ENCODE results near the gene CAP1. TPM values are rescaled to one million over a fixed set of nuclear protein-coding genes. Genes with fewer than 3 reads are reported as not detected.

The CAP1 gene
- total and polyA plus RNA-seq, 7 donors: 177 to 412 (median 234) TPM

GRCh38 chr1:40047769-40048168, 7.2 kb downstream of the CAP1 start:
- H3K4me1 ChIP-seq: peaks cover 0 to 97% (median 75%) of the 10 kb centered on the region in 4 donors
- H3K36me3 ChIP-seq: no peaks in the 10 kb centered on the region
- 86 to 90% methylated on average over 5 of the region's 5 CpGs for WGBS, 2 donors
- peak overlapping the region in 3 of 4 donors; percentile 30 to 75 (median 74) for H3K27ac ChIP-seq
- TF ChIP-seq POLR2AphosphoS5 (IDR thresholded peaks at IDR 0.05): no peak
- no peak for TF ChIP-seq EP300 (IDR thresholded peaks at IDR 0.05)
- TF ChIP-seq, protein P1, sequence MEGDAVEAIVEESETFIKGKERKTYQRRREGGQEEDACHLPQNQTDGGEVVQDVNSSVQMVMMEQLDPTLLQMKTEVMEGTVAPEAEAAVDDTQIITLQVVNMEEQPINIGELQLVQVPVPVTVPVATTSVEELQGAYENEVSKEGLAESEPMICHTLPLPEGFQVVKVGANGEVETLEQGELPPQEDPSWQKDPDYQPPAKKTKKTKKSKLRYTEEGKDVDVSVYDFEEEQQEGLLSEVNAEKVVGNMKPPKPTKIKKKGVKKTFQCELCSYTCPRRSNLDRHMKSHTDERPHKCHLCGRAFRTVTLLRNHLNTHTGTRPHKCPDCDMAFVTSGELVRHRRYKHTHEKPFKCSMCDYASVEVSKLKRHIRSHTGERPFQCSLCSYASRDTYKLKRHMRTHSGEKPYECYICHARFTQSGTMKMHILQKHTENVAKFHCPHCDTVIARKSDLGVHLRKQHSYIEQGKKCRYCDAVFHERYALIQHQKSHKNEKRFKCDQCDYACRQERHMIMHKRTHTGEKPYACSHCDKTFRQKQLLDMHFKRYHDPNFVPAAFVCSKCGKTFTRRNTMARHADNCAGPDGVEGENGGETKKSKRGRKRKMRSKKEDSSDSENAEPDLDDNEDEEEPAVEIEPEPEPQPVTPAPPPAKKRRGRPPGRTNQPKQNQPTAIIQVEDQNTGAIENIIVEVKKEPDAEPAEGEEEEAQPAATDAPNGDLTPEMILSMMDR (IDR thresholded peaks at IDR 0.05): no peak
- no peak for TF ChIP-seq POLR2A (IDR thresholded peaks at IDR 0.05)
- H3K27me3 ChIP-seq: no peaks in the 10 kb centered on the region
- intact Hi-C loops (cut with DNase I): no loop called here
- H3K4me3 ChIP-seq: no peak overlapping the region
- H3K9me3 ChIP-seq: no peaks in the 10 kb centered on the region
- no peak for DNase-seq

DNA sequence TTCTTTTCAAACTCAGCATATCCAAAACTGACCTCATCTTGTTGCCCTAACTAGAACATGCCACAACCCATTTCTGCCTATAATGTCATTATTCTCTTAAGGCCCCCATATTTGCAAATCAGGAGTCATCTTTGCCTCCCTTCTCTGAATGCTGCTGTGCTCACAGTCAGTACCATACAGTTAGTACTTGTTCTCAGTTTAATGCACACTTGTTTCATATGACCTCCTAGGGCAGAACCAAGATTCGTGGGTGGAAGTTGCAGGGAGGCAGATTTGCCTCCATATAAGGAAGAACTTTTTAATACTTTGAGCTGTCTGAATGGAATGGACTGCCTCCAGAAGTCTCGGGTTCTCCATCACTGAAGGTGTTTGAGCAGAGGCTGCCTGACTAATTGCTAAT, 9.2 kb downstream of the CAP1 start:
- H3K4me3 ChIP-seq: no peak overlapping the region
- intact Hi-C loops (cut with DNase I): no loop called here
- 45 to 68% methylated on average over 2 of the region's 2 CpGs for WGBS, 2 donors
- H3K4me1 ChIP-seq: peaks cover 0 to 96% (median 74%) of the 10 kb centered on the region in 4 donors
- no peaks in the 10 kb centered on the region for H3K9me3 ChIP-seq
- no peak for DNase-seq
- no peaks in the 10 kb centered on the region for H3K36me3 ChIP-seq
- no peaks in the 10 kb centered on the region for H3K27me3 ChIP-seq
- TF ChIP-seq EP300 (IDR thresholded peaks at IDR 0.05) (no peak), POLR2A (IDR thresholded peaks at IDR 0.05) (no peak), POLR2AphosphoS5 (IDR thresholded peaks at IDR 0.05) (no peak)
- TF ChIP-seq, protein P1 (IDR thresholded peaks at IDR 0.05): no peak
- peak overlapping the region; percentile 46 to 75 (median 70) for H3K27ac ChIP-seq

DNA sequence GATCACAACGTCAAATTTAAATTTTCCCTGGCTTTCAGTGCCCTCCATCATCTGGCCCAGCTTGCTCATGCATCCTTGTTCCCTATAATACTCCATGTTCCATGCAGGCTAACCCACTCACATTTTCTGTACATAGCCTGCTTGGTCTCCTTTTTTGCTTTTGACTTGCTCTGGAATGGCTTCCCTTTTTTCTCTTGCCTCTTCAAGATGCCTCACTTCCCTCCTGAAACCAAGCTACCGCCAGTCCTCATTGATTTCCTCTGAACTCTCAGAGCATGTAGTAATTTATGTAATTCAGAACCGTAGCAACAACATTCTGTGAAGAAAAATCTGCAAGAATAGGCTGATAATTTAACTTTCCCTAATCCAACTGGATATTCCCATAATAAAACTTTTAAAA, 10.3 kb downstream of the CAP1 start:
- Histone ChIP-seq H3K4me1 (peaks cover 0 to 94% (median 70%) of the 10 kb centered on the region in 4 donors), H3K4me3 (no peak overlapping the region), H3K36me3 (no peaks in the 10 kb centered on the region), H3K27me3 (no peaks in the 10 kb centered on the region), H3K27ac (peak overlapping the region in 3 of 4 donors; percentile 10 to 75 (median 74)), H3K9me3 (no peaks in the 10 kb centered on the region)
- DNase-seq: no peak
- WGBS, 2 donors: 56 to 84% methylated on average over 3 of the region's 3 CpGs
- TF ChIP-seq POLR2A (IDR thresholded peaks at IDR 0.05) (no peak), EP300 (IDR thresholded peaks at IDR 0.05) (no peak), POLR2AphosphoS5 (IDR thresholded peaks at IDR 0.05) (no peak)
- TF ChIP-seq, protein P1 (IDR thresholded peaks at IDR 0.05): no peak
- intact Hi-C loops (cut with DNase I): no loop called here

DNA sequence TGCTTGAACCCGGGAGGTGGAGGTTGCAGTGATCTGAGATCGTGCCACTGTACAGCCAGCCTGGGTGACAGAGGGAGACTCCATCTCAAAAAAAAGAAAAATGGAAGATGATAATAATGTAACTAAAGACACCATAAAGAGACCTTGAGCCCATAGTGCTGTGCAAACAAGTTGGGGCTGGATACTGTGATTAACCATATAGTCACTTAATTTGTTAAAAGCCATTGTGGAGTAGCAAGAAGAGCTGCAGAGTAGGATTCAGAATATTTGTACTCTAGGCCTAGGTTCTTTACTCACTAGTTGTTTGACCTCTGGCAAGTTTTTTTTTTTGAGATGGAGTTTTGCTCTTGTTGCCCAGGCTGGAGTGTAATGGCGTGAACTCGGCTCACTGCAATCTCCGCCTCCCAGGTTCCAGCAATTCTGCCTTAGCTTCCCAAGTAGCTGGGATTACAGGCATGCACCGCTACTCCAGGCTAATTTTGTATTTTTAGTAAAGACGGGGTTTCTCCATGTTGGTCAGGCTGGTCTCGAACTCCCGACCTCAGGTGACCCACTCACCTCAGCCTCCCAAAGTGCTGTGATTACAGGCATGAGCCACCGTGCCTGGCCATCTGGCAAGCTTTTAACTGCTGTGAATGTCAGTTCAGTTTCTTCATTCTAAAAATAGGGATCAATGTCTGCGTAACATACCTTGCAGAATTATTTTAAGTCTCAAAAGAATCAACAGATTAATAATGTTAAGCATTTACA, 12.8 kb downstream of the CAP1 start:
- Histone ChIP-seq H3K9me3 (no peaks in the 10 kb centered on the region), H3K27me3 (no peaks in the 10 kb centered on the region), H3K4me3 (no peak overlapping the region), H3K27ac (no peak overlapping the region), H3K4me1 (peaks cover 0 to 94% (median 72%) of the 10 kb centered on the region in 4 donors), H3K36me3 (no peaks in the 10 kb centered on the region)
- WGBS, 2 donors: 88 to 91% methylated on average over 11 of the region's 11 CpGs
- TF ChIP-seq EP300 (IDR thresholded peaks at IDR 0.05) (no peak), POLR2AphosphoS5 (IDR thresholded peaks at IDR 0.05) (no peak), POLR2A (IDR thresholded peaks at IDR 0.05) (no peak)
- TF ChIP-seq, protein P1 (IDR thresholded peaks at IDR 0.05): no peak
- no peak for DNase-seq
- intact Hi-C loops (cut with DNase I): no loop called here
